Ishikawa (cell line): ENCODE results near the gene WHRN.

ENCODE experiments used
- CEBPB ChIP-seq: IDR thresholded peaks from 2 replicates; pipeline ENCODE4 v1.6.1; 2012
- CREB1 ChIP-seq: IDR thresholded peaks from 2 replicates; pipeline ENCODE4 v1.6.1; 2012; ENCODE audit warnings: low read depth
- EGR1 ChIP-seq: IDR thresholded peaks from 2 replicates; pipeline ENCODE4 v1.6.1; 2012
- EP300 ChIP-seq: IDR thresholded peaks from 2 replicates; pipeline ENCODE4 v1.6.1; 2012; ENCODE audit warnings: borderline replicate concordance
- FOXM1 ChIP-seq: IDR thresholded peaks from 2 replicates; pipeline ENCODE4 v1.6.1; 2012; ENCODE audit warnings: low read depth, borderline replicate concordance
- NFIC ChIP-seq: IDR thresholded peaks from 2 replicates; pipeline ENCODE4 v1.6.1; 2012
- RAD21 ChIP-seq: IDR thresholded peaks from 2 replicates; pipeline ENCODE4 v1.6.1; 2012; ENCODE audit warnings: low read depth
- TAF1 ChIP-seq: IDR thresholded peaks from 2 replicates; pipeline ENCODE4 v1.6.1; 2012; ENCODE audit warnings: low read depth, mild to moderate bottlenecking
- TCF12 ChIP-seq: IDR thresholded peaks from 2 replicates; pipeline ENCODE4 v1.6.1; 2012; ENCODE audit warnings: low read depth
- TEAD4 ChIP-seq: IDR thresholded peaks from 2 replicates; pipeline ENCODE4 v1.6.1; 2012
- YY1 ChIP-seq: IDR thresholded peaks from 2 replicates; pipeline ENCODE4 v1.6.1; 2012; ENCODE audit warnings: low read depth
- ZBTB7A ChIP-seq: IDR thresholded peaks from 2 replicates; pipeline ENCODE4 v1.6.1; 2012; ENCODE audit warnings: low read depth
- TF ChIP-seq, protein P1 (sequence below): IDR thresholded peaks from 2 replicates; pipeline ENCODE4 v1.6.1; 2012; ENCODE audit warnings: low read depth, mild to moderate bottlenecking
- TF ChIP-seq, protein P2 (sequence below): IDR thresholded peaks from 2 replicates; pipeline ENCODE4 v1.6.1; 2012
- TF ChIP-seq, protein P3 (sequence below): IDR thresholded peaks from 2 replicates; pipeline ENCODE4 v1.6.1; 2012

The WHRN gene

DNA sequence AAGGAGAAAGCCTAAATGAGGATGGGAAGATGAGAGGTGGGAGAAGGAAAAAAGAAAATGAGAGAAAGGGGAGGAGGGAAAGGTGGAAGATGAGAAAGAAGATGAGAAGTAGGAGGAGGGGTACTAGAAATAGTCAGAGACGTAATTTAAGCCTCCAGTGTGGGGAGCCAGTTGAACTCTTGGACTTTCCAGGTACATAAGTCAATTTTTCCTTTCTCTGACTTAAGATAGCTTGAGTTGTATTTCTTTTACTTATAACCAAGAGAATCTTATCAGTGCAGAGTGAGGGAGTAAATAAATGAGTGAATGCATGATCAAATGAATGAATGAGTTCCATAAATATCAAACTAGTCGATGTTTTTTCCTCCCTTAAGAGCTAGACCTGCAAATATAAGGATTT lies 21.5 kb upstream of the WHRN start:
- TF ChIP-seq FOXM1 (no peak), NFIC (no peak), ZBTB7A (no peak), CEBPB (no peak), CREB1 (no peak), EP300 (no peak), TAF1 (no peak)
- TF ChIP-seq, protein P1, sequence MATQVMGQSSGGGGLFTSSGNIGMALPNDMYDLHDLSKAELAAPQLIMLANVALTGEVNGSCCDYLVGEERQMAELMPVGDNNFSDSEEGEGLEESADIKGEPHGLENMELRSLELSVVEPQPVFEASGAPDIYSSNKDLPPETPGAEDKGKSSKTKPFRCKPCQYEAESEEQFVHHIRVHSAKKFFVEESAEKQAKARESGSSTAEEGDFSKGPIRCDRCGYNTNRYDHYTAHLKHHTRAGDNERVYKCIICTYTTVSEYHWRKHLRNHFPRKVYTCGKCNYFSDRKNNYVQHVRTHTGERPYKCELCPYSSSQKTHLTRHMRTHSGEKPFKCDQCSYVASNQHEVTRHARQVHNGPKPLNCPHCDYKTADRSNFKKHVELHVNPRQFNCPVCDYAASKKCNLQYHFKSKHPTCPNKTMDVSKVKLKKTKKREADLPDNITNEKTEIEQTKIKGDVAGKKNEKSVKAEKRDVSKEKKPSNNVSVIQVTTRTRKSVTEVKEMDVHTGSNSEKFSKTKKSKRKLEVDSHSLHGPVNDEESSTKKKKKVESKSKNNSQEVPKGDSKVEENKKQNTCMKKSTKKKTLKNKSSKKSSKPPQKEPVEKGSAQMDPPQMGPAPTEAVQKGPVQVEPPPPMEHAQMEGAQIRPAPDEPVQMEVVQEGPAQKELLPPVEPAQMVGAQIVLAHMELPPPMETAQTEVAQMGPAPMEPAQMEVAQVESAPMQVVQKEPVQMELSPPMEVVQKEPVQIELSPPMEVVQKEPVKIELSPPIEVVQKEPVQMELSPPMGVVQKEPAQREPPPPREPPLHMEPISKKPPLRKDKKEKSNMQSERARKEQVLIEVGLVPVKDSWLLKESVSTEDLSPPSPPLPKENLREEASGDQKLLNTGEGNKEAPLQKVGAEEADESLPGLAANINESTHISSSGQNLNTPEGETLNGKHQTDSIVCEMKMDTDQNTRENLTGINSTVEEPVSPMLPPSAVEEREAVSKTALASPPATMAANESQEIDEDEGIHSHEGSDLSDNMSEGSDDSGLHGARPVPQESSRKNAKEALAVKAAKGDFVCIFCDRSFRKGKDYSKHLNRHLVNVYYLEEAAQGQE, result no peak
- TF ChIP-seq, protein P2, sequence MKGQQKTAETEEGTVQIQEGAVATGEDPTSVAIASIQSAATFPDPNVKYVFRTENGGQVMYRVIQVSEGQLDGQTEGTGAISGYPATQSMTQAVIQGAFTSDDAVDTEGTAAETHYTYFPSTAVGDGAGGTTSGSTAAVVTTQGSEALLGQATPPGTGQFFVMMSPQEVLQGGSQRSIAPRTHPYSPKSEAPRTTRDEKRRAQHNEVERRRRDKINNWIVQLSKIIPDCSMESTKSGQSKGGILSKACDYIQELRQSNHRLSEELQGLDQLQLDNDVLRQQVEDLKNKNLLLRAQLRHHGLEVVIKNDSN, result no peak

DNA sequence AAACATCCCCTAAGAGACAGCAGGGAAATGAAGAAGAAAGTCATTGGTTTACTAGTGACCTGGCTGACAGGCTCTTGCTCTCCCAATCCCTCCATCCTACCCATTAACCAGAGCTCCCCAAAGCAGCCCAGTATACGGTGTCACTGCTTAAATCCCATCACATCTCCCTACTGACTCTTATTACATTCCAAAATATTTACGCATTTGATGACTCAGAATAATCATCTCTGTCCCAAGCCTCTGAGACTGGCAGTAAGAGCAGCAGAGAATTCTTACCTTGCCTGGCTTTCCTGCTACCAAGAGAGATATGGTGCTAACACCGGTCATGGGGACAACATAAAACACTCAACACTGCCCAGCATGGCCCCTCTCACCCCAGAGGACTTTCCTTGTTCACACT lies 20.2 kb upstream of the WHRN start:
- no peak for TF ChIP-seq CREB1
- TF ChIP-seq EGR1, result no peak
- TF ChIP-seq RAD21, result no peak
- no peak for TF ChIP-seq YY1
- TF ChIP-seq, protein P3, sequence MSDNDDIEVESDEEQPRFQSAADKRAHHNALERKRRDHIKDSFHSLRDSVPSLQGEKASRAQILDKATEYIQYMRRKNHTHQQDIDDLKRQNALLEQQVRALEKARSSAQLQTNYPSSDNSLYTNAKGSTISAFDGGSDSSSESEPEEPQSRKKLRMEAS, result no peak
- TF ChIP-seq, protein P1, result no peak
- no peak for TF ChIP-seq TEAD4
- no peak for TF ChIP-seq ZBTB7A
- TF ChIP-seq EP300, result no peak

DNA sequence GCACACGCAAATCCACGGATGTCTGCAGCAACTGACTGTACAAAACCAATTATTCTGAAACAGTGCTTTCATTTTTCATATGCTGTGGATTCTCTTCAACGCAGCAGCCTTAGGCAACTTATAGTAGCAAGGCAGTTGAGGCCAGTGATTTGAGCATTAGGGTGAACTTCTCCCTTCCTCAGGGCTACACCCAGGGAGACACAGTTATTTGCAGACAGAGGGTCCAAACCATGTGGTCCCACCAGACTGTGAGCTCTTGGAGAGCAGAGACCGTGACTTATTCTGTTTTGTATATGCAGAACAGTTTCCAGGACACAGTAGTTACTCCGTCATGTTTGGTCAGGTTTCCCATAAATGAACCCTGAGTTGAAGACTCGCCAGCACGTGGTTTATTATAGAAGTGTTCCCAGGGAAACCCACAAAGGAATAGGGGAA lies 19.0 kb upstream of the WHRN start:
- no peak for TF ChIP-seq YY1
- no peak for TF ChIP-seq RAD21
- TF ChIP-seq CREB1, result no peak
- TF ChIP-seq, protein P2, result no peak
- TF ChIP-seq ZBTB7A, result no peak

DNA sequence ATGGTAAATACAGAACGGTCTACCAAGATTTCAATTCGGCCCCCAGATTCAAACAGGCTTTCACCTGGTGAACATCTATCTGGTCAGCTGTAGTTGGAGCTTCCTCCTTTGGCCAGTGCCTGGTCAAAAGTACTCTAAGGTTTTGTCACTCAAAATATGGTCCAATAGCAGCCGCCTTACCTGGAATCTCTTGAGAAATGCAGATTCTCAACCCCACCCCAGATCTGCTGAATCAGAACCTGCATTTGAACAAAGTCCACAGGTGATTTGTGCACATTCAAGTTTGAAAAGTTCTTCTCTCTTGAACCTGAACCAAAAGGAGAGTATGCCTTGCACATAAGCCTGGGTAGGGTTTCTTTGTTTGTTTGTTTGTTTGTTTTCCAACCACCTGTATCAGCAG lies 17.6 kb upstream of the WHRN start:
- no peak for TF ChIP-seq EP300
- TF ChIP-seq, protein P2, result no peak
- TF ChIP-seq FOXM1, result no peak
- TF ChIP-seq CREB1, result no peak
- TF ChIP-seq, protein P1, result no peak
- TF ChIP-seq, protein P3, result no peak
- TF ChIP-seq TEAD4, result no peak
- no peak for TF ChIP-seq TAF1
- TF ChIP-seq NFIC, result no peak
- no peak for TF ChIP-seq CEBPB

DNA sequence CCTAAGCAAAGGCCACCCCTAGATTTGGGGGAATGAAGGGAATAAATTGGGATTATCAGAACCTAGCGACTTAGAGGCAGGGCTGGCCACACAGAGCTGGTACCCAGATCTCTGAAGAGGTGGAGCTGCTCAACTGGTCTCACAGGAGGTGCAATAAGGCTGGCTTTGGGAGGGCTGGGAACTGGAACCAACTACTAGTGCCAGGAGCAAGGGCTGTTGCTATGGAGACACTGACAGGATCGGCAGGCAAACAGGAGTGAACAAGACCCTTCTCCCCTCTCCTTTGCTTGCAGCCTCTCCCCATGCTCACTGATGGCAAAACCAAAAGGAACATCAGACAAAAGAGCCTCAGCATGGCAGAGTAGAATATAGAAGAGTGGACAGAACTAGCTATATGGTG lies 17.0 kb upstream of the WHRN start:
- TF ChIP-seq, protein P1, result no peak
- no peak for TF ChIP-seq FOXM1
- no peak for TF ChIP-seq CEBPB
- TF ChIP-seq, protein P2, result no peak
- no peak for TF ChIP-seq ZBTB7A
- no peak for TF ChIP-seq EGR1
- TF ChIP-seq TEAD4, result no peak
- no peak for TF ChIP-seq EP300
- TF ChIP-seq, protein P3, result no peak
- TF ChIP-seq YY1, result no peak
- TF ChIP-seq TAF1, result no peak
- no peak for TF ChIP-seq TCF12
- no peak for TF ChIP-seq NFIC
- no peak for TF ChIP-seq RAD21
